B cell (primary cell): ENCODE data around the gene GRIN2D.

Experiments used
- CTCF ChIP-seq: fragments of 200-600 bp; IDR thresholded peaks from one replicate; pipeline ENCODE4 v1.8.0; 2022; ENCODE audit warnings: antibody characterized with exemption, mild to moderate bottlenecking
- EZH2 ChIP-seq: IDR thresholded peaks from 2 replicates; pipeline ENCODE4 v1.6.1; 2012; ENCODE audit warnings: borderline replicate concordance, low read depth, mild to moderate bottlenecking, moderate library complexity, low read length; ENCODE audit not compliant: insufficient read depth, poor library complexity, severe bottlenecking

DNA sequence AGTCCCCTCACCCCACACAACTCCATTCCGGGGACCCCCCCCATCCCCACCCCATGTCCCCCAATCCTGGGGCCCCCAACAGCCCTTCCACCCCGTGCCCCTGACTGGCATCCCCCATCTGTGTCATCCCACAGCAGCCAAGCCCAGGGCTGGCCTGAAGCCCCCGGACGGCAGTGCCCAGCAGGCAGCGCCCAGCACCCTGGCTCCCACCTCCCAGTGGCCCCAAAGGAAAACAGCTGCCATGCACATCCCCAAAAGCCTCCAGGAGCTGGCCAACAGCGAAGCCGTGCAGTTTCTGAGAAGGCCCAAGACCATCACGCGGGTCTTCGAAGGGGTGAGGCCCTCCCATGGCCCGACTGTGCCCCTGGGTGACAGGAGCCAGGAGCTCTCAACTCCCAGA lies 27.9 kb upstream of the GRIN2D start:
- TF ChIP-seq EZH2 (no peak), CTCF (no peak)
